UCSD-AML1 (cell line): ENCODE data around the gene CPM.
A peak's percentile ranks its signal among the peaks of the same experiment; 100 is the strongest.
"Not testable (repeated sequence)": the region's sequence is repeated elsewhere in the genome, so short reads cannot be mapped to it uniquely, and the experiment has no call there.

Source experiments
- DNase-seq: peaks from one replicate; lab custom pipeline; 2025; ENCODE audit not compliant: unreplicated experiment; lab: John Stamatoyannopoulos, UW

Gene CPM

GRCh38 chr12:68880660-68881325 is 52.2 kb downstream of the CPM start:
- no peak for DNase-seq

GRCh38 chr12:68878846-68879245 is 54.1 kb downstream of the CPM start:
- no peak for DNase-seq

- no peak for DNase-seq
Observed at GRCh38 chr12:68878283-68878682, 54.7 kb downstream of the CPM start.

- DNase-seq, result no peak
Observed at GRCh38 chr12:68877583-68877982, 55.4 kb downstream of the CPM start.

- DNase-seq, result peak; percentile 45
Observed at GRCh38 chr12:68876461-68876860, 56.5 kb downstream of the CPM start.

DNA sequence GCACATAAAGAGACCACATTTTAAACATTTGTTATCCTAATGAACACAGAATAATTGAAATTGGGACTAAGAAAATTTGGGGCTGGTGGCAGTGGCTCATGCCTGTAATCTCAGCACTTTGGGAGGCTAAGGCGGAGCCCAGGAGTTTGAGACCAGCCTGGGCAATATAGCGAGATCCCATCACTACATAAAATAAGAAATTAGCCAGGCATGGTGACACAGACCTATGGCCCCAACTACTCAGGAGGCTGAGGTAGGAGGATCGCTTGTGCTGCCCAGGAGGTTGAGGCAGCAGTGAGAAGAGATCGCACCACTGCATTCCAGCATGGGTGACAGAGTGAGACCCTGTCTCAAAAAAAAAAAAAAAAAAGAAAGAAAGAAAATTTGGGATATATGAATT is 59.7 kb downstream of the CPM start:
- DNase-seq, result no peak

DNA sequence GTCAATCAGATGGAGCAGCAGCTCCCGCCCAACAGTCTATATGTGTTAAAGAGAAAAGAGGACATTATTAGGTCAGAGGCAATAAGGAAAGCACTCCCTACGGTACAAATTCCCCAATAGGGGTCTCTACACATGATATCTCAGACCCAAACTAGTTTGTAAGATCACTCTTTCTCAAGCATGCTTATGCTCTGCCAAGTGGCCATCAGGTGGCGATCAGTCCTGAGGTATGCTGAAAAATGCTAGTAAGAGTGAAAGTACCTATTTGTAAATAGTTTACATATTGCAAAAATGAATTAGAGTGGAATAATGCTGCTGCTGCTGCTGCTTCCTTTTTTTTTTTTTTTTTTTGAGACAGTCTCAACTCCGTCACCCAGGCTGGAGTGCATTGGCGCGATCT is 61.0 kb downstream of the CPM start:
- peak; percentile 13 for DNase-seq

- no peak for DNase-seq
Observed at GRCh38 chr12:68871396-68871795, 61.6 kb downstream of the CPM start.

DNA sequence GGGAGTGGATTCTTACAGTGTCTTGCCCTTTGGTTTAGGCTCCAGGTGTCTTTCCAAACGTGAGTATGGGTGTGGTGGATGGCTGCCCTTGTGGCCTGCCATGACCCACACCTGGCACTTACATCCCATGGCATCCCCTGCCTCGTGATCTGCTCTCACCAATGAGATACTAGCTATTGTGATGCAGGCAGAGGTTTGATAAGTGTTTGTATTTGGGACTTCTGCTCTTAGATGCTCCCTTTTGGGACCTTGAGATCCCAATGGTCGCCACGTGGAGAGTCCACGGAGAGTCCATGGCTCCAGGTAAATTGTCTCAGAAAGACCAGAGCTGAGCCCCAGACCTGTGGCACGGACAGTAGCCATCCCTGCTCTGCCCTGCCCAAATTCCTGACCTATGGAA is 62.5 kb downstream of the CPM start:
- DNase-seq, result no peak

DNA sequence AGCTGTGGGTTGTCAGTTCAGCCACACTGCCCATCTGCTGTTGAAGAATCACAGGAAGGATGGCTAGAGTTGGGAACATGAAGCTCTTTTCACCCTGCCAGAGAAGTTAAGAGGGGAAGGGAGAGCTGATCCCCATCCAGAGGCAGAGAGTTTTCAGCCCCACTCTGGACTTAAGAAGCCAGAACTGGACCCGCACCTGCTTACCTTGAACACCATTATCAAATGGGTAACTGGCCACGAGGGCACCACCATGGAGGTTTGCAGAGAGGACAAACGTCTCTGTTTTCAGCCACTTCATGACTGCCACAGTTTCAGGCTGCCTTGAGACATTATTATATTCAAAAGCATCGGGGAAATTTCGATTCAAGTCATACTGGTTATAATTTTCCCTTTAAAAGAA is 63.0 kb downstream of the CPM start:
- DNase-seq, result no peak

DNA sequence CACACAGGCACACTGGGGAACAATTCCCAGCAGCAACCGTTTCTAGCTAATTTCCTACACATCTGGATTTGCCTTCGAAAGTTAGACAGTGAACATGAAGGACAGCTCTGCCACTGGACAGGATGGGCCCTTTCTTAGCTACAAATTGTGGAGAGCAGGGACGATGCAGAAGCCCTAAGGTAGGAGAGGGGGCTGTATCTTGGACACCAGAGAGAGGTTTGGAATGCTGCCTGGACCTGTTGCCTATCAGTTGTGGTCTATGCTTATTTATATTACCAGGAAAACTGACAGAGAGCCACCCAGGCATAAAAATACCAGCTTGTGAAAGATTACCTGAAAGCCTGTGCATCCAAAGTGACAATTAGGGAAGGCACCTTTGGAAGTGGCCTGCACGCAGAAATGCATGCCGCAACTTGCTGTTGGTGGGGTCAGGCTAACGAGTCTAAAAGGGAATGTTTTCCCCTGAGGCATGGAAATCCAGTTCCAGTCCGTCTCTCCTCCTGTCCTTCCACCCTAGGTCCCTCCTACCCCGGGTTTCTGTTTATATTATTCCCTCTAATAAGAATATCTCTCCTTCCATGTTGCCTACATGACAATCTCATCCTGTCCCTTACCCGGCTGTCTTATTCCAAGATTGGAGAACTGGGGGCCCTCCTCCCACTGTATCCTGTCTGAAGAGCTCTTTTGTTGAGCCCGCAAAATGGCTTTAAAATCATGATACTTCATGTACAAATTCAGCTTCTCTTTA is 64.8 kb downstream of the CPM start:
- no peak for DNase-seq

DNA sequence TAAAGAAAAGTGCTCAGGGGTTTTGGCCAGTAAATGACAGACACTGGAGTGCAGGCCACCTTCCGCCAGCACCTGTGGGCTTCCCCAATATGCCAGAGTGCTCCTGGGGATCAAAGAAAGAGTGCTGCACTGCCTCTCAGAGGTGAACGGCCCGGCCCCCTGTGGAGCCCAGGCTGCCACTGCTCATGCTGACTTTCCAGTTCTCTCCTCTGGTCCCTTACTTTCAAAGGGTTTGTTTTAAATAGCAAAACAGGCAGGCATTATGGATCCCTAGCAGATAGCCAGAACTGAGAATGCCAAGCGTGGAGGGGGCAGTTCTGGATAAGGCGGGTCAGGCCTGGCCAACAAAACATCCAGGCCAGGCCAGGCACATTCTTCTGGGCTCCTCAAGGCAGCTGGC is 65.4 kb downstream of the CPM start:
- no peak for DNase-seq

- no peak for DNase-seq
Observed at GRCh38 chr12:68866950-68867349, 66.0 kb downstream of the CPM start.

GRCh38 chr12:68865399-68866164 is 67.4 kb downstream of the CPM start:
- DNase-seq, result no peak

GRCh38 chr12:68864604-68865003 is 68.4 kb downstream of the CPM start:
- DNase-seq, result no peak

GRCh38 chr12:68863886-68864454 is 69.0 kb downstream of the CPM start:
- DNase-seq, result not testable (repeated sequence)

DNA sequence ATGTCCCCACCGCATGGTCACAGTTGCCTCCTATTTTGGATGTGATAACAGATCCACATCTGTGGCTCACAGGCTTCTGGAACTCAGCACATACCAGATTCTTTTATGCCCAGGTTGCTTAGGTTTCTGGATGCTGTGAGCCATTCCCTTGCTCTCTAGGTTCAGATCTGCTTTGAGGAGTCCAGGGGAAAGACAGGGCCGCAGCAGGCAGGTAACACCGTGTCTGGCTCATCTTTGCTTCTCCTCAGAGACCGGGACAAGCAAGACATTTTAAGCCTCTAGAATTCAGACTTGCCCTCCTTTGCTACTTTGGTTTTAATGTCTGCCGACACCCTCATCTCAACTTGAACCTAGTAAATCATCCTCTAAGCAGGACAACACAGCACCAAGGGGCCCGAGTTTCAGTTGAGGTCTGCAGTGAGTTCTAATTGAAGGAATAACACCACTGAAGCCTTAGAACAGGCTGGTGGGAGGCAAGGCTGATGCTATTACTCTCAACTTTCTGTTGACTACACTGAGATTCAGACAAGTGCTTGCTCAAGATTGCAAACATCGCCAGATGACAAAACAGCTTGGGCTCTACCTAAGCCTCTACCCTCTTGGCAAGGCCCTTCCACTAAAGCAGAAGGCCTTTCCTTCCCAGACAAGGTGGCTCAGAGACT is 69.7 kb downstream of the CPM start:
- DNase-seq, result no peak

DNA sequence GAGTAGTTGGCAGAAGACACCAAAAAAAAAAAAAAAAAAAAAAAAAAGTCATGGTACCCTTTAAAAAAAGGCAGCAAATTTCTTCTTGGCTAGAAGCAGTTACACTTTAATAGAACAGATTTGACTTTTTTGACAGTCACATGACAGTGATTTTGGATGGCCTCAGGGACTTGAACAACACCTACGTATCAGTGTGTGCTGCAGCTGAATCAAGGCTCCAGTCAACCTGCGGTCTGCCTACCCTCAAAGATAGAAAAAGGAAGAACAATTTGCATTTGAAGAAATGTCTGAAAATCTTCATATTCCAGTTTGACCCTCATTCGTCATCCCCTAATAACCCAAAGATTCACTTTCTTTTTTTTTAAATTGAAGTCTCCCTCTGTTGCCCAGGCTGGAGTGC is 71.1 kb downstream of the CPM start:
- no peak for DNase-seq

- DNase-seq, result no peak
Observed at GRCh38 chr12:68856510-68856909, 76.5 kb downstream of the CPM start.

GRCh38 chr12:68855771-68856170 is 77.2 kb downstream of the CPM start:
- DNase-seq, result no peak

DNA sequence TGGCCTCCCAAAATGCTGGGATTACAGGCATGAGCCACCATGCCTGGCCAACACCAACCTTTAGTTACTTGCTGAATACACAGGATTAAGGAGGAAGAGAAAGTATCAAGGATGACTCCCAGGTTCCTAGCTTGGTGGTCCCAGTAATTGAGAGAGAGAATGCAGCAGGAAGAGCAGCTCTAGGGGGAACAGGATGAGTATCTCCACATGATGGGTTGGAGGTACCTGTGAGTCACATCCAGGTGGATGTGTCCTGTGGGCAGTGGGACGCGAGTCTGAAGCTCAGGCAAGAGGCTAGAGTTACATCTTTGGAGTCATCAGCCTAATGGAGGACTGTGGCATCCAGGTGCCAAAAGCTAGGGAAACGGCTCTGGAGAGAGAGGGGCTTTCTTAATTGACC is 77.9 kb downstream of the CPM start:
- DNase-seq, result no peak
